Endodermal cell (in vitro differentiated cells): ENCODE measurements around the gene SLC25A44. TPM values are rescaled to one million over a fixed set of nuclear protein-coding genes. Genes with fewer than 3 reads are reported as not detected.

ENCODE experiments used
- DNase-seq: peaks from one replicate; pipeline ENCODE4 v3.0.0-alpha.2; 2017
- H3K27ac ChIP-seq: 2 replicates; pipeline ENCODE4 v1.5.1; 2013; ENCODE audit warnings: mild to moderate bottlenecking, low read depth, low read length, moderate library complexity
- H3K27me3 ChIP-seq: 2 replicates; pipeline ENCODE4 v1.6.1; 2013; ENCODE audit warnings: mild to moderate bottlenecking, low read length, moderate library complexity; ENCODE audit not compliant: insufficient read depth, control insufficient read depth, poor library complexity, severe bottlenecking
- H3K36me3 ChIP-seq: 2 replicates; pipeline ENCODE4 v1.7.0; 2013; ENCODE audit warnings: mild to moderate bottlenecking, low read length, moderate library complexity; ENCODE audit not compliant: control insufficient read depth, insufficient read depth
- H3K4me1 ChIP-seq: one replicate; pipeline ENCODE4 v1.7.0; 2013; ENCODE audit warnings: low read length; ENCODE audit not compliant: control insufficient read depth, insufficient read depth
- H3K4me3 ChIP-seq: 2 replicates; pipeline ENCODE4 v1.5.1; 2013; ENCODE audit warnings: mild to moderate bottlenecking, low read length, moderate library complexity
- H3K9ac ChIP-seq: 2 replicates; pipeline ENCODE4 v1.6.1; 2013; ENCODE audit warnings: mild to moderate bottlenecking, low read length, moderate library complexity; ENCODE audit not compliant: poor library complexity, severe bottlenecking; ENCODE audit errors: extremely low read depth
- H3K9me3 ChIP-seq: 2 replicates; pipeline ENCODE4 v1.6.1; 2013; ENCODE audit warnings: mild to moderate bottlenecking, low read length, moderate library complexity; ENCODE audit not compliant: control insufficient read depth
- H3K27ac Mint-ChIP-seq: 2 replicates; pipeline ENCODE4 v1.8.0; 2020; ENCODE audit warnings: mixed read lengths
- H3K27me3 Mint-ChIP-seq: 2 replicates; pipeline ENCODE4 v1.8.0; 2021; ENCODE audit warnings: mild to moderate bottlenecking, mixed read lengths; ENCODE audit not compliant: insufficient read depth
- H3K36me3 Mint-ChIP-seq: 2 replicates; pipeline ENCODE4 v1.8.0; 2020; ENCODE audit warnings: low read depth, mixed read lengths
- H3K4me1 Mint-ChIP-seq: 2 replicates; pipeline ENCODE4 v1.8.0; 2020; ENCODE audit warnings: mixed read lengths
- H3K4me3 Mint-ChIP-seq: 2 replicates; pipeline ENCODE4 v1.8.0; 2020; ENCODE audit warnings: mild to moderate bottlenecking, moderate library complexity, mixed read lengths
- H3K9me3 Mint-ChIP-seq: 2 replicates; pipeline ENCODE4 v1.8.0; 2020; ENCODE audit warnings: mild to moderate bottlenecking, mixed read lengths
- CTCF ChIP-seq: fragments of 200-600 bp; sonication (generic); conservative IDR thresholded peaks from 2 replicates; pipeline ENCODE4 v1.5.0; 2021; ENCODE audit warnings: antibody characterized with exemption, mild to moderate bottlenecking
- WGBS, 2 experiments: methylation state at CpG; one replicate each; pipeline versions ENCODE4 v1.1.5 to v1.1.7; 2013; ENCODE audit warnings: missing lambda C conversion rate in 2 of 2, mixed read lengths in 1 of 2; ENCODE audit not compliant: insufficient coverage in 1 of 2, insufficient read length in 1 of 2; 5-methylcytosine and 5-hydroxymethylcytosine counted together
- total RNA-seq, 2 donors: library from RNA; stranded (reverse); fragmentation: NEBNext Ultra II Directional in 1 of 2; extraction: Animal tissue kit (Norgen Biotek cat#: 25700) in 1 of 2; gene quantifications; 2 replicates in 1 of 2; 3 replicates in 1 of 2; pipeline ENCODE4 v1.2.1, GENCODE V29; 2021

The SLC25A44 gene
- total RNA-seq, 2 donors from 2014 or later = 20.9 to 22.7 TPM

- Histone ChIP-seq H3K27me3 (no peaks in the 10 kb centered on the region), H3K27ac (no peak overlapping the region), H3K9me3 (no peaks in the 10 kb centered on the region), H3K4me3 (no peak overlapping the region), H3K4me1 (no peaks in the 10 kb centered on the region), H3K36me3 (peaks cover 56% of the 10 kb centered on the region), H3K9ac (no peak overlapping the region)
- Mint-ChIP-seq H3K9me3 (no peaks in the 10 kb centered on the region), H3K27me3 (no peaks in the 10 kb centered on the region), H3K4me3 (no peak overlapping the region), H3K4me1 (peaks cover 4% of the 10 kb centered on the region), H3K27ac (no peak overlapping the region), H3K36me3 (peaks cover 59% of the 10 kb centered on the region)
- WGBS, 2 experiments = 81 to 100% methylated on average over 2 to 7 of the region's 7 CpGs
- no peak for DNase-seq
- no peak for TF ChIP-seq CTCF
Observed at GRCh38 chr1:156228501-156228900, 34.6 kb downstream of the SLC25A44 start.

- H3K4me3 ChIP-seq = no peak overlapping the region
- no peaks in the 10 kb centered on the region for H3K27me3 ChIP-seq
- H3K36me3 Mint-ChIP-seq = peaks cover 62% of the 10 kb centered on the region
- H3K4me1 ChIP-seq = no peaks in the 10 kb centered on the region
- no peaks in the 10 kb centered on the region for H3K27me3 Mint-ChIP-seq
- 93% methylated on average over 6 to 11 of the region's 11 CpGs for WGBS, 2 experiments
- H3K4me3 Mint-ChIP-seq = no peak overlapping the region
- H3K9ac ChIP-seq = no peak overlapping the region
- H3K9me3 ChIP-seq = no peaks in the 10 kb centered on the region
- H3K27ac Mint-ChIP-seq = no peak overlapping the region
- no peak for TF ChIP-seq CTCF
- peaks cover 59% of the 10 kb centered on the region for H3K36me3 ChIP-seq
- DNase-seq = no peak
- no peak overlapping the region for H3K27ac ChIP-seq
- H3K9me3 Mint-ChIP-seq = no peaks in the 10 kb centered on the region
- H3K4me1 Mint-ChIP-seq = peaks cover 4% of the 10 kb centered on the region
Observed at GRCh38 chr1:156229809-156230472, 36.0 kb downstream of the SLC25A44 start.

DNA sequence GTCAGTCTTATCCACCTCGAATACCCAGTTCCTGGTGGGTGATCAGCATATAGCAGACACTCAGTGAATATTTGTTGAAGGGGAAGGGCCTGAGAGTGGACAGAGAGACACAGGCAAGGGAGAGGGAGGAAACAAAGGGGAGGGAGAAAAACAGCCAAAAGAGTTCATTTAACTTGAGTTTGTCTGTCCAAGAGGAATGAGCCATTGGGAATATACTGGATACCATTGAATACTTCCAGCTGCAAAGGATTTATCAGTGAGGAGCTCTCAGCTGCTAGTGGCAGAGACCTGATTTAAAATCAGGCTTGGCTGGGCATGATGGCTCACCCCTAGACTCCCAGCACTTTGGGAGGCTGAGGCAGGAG is 36.6 kb downstream of the SLC25A44 start:
- 100% methylated on average over 1 of the region's 1 CpG for WGBS, 2 experiments
- H3K36me3 ChIP-seq = peaks cover 60% of the 10 kb centered on the region
- H3K27ac Mint-ChIP-seq = no peak overlapping the region
- H3K4me1 ChIP-seq = no peaks in the 10 kb centered on the region
- H3K27me3 ChIP-seq = no peaks in the 10 kb centered on the region
- H3K4me3 ChIP-seq = no peak overlapping the region
- no peaks in the 10 kb centered on the region for H3K9me3 Mint-ChIP-seq
- no peaks in the 10 kb centered on the region for H3K9me3 ChIP-seq
- peaks cover 2% of the 10 kb centered on the region for H3K4me1 Mint-ChIP-seq
- TF ChIP-seq CTCF = no peak
- H3K36me3 Mint-ChIP-seq = peaks cover 62% of the 10 kb centered on the region
- H3K4me3 Mint-ChIP-seq = no peak overlapping the region
- no peak overlapping the region for H3K9ac ChIP-seq
- no peak overlapping the region for H3K27ac ChIP-seq
- DNase-seq = no peak
- no peaks in the 10 kb centered on the region for H3K27me3 Mint-ChIP-seq
